K562 (cell line): ENCODE results near the gene ACTR1B. TPM values are rescaled to one million over a fixed set of nuclear protein-coding genes. Genes with fewer than 3 reads are reported as not detected.

Experiments
- ATAC-seq: fragments of 200-7000 bp; cut with Tn5 transposase; 3 replicates; pipeline ENCODE4 v1.9.1; 2020; ENCODE audit warnings: moderate library complexity
- BruUV-seq: library from RNA; stranded (reverse); fragments of 400-500 nt; replicated peaks from 2 replicates; lab custom pipeline; 2021; lab: Mats Ljungman, UMichigan
- CTCF ChIA-PET: fragments of 300-600 bp; formaldehyde crosslinking; extraction: SDS; loops from one replicate; lab custom pipeline; 2021; ENCODE audit warnings: low intra/inter-chr PET ratio; lab: Yijun Ruan, JAX
- POLR2A ChIA-PET: fragments of 300-600, 350-650 bp; sonication (Branson Sonifier 250); formaldehyde crosslinking; extraction: SDS; loops from one replicate; lab custom pipeline; 2021; ENCODE audit warnings: antibody characterized with exemption, inconsistent platforms; lab: Yijun Ruan, JAX
- DNase-seq, 4 experiments: peaks; one replicate each; pipeline versions ENCODE4 v3.0.0 to v3.0.0-alpha.2; 2011 to 2018; ENCODE audit warnings: low spot score in 3 of 4, mixed read lengths in 3 of 4; ENCODE audit errors: extremely low read depth in 1 of 4
- FAIRE-seq: peaks from 2 replicates; lab custom pipeline; 2011; peaks lifted over from hg19 to GRCh38; lab: Jason Lieb, UNC
- H2AFZ ChIP-seq: 2 replicates; pipeline ENCODE4 v1.6.0; 2011; ENCODE audit warnings: low read depth, low read length, control low read depth, inconsistent platforms
- H3K27ac ChIP-seq: fragments of 200-600 bp; 3 replicates; pipeline ENCODE4 v1.8.0; 2011; ENCODE audit warnings: low read depth, mild to moderate bottlenecking, control low read depth, inconsistent platforms, low read length, moderate library complexity, mixed read lengths; ENCODE audit errors: extremely low read depth
- H3K27me3 ChIP-seq, 2 experiments: fragments of 300-600 bp in 1 of 2; 2 replicates in 1 of 2; 3 replicates in 1 of 2; pipeline versions ENCODE4 v1.6.0 to v1.8.0; 2011; ENCODE audit warnings: inconsistent platforms in 2 of 2, low read length in 2 of 2, mild to moderate bottlenecking in 1 of 2, mixed read lengths in 1 of 2, moderate library complexity in 1 of 2; ENCODE audit not compliant: control insufficient read depth in 2 of 2, insufficient read depth in 2 of 2
- H3K36me3 ChIP-seq: fragments of 300-600 bp; 3 replicates; pipeline ENCODE4 v1.8.0; 2011; ENCODE audit warnings: mild to moderate bottlenecking, low read length, inconsistent platforms; ENCODE audit not compliant: control insufficient read depth, insufficient read depth
- H3K4me1 ChIP-seq, 2 experiments: fragments of 200-600 bp in 1 of 2; replicated peaks in 1 of 2; 2 replicates in 1 of 2; 3 replicates in 1 of 2; pipeline versions ENCODE4 v1.5.1 to v1.8.0; 2011; ENCODE audit warnings: inconsistent platforms in 2 of 2, low read length in 2 of 2, mild to moderate bottlenecking in 1 of 2, mixed read lengths in 1 of 2, moderate library complexity in 1 of 2; ENCODE audit not compliant: control insufficient read depth in 2 of 2, insufficient read depth in 2 of 2
- H3K4me2 ChIP-seq: 2 replicates; pipeline ENCODE4 v1.6.1; 2011; ENCODE audit warnings: low read length, control low read depth, inconsistent platforms, mixed read lengths; ENCODE audit not compliant: insufficient read depth
- H3K4me3 ChIP-seq: fragments of 200-600 bp; sonication (generic), shearing (Covaris generic); 2 replicates; pipeline ENCODE4 v1.5.1; 2016; ENCODE audit warnings: control low read depth, inconsistent platforms
- H3K79me2 ChIP-seq: fragments of 200-600 bp; 3 replicates; pipeline ENCODE4 v1.8.0; 2011; ENCODE audit warnings: low read length, inconsistent platforms; ENCODE audit not compliant: control insufficient read depth, insufficient read depth
- H3K9ac ChIP-seq, 2 experiments: 2 replicates each; pipeline versions ENCODE4 v1.6.0 to v1.6.1; 2011; ENCODE audit warnings: low read depth in 2 of 2, low read length in 2 of 2, control low read depth in 1 of 2, inconsistent platforms in 1 of 2, mild to moderate bottlenecking in 1 of 2, mixed read lengths in 1 of 2; ENCODE audit not compliant: insufficient read depth in 1 of 2
- H3K9me1 ChIP-seq: one replicate; pipeline ENCODE4 v1.6.0; 2011; ENCODE audit warnings: inconsistent platforms, mild to moderate bottlenecking, low read length, moderate library complexity; ENCODE audit not compliant: control insufficient read depth, insufficient read depth
- H3K9me3 ChIP-seq: replicated peaks from 2 replicates; pipeline ENCODE4 v1.5.1; 2011; ENCODE audit warnings: low read depth, low read length, inconsistent platforms; ENCODE audit not compliant: control insufficient read depth, insufficient read depth
- H4K20me1 ChIP-seq: replicated peaks from 2 replicates; pipeline ENCODE4 v1.6.1; 2011; ENCODE audit warnings: low read length, inconsistent platforms, mixed read lengths; ENCODE audit not compliant: control insufficient read depth, insufficient read depth
- ADNP ChIP-seq: fragments of 200-800 bp; sonication (Bioruptor generic); IDR thresholded peaks from 2 replicates; pipeline ENCODE4 v1.6.1; 2016; ENCODE audit warnings: missing genetic modification characterization, missing compliant biosample characterization
- BHLHE40 ChIP-seq: IDR thresholded peaks from 2 replicates; pipeline ENCODE4 v1.6.1; 2011; ENCODE audit warnings: low read length, improper control_type of control experiment
- BRD4 ChIP-seq: fragments of 200-600 bp; sonication (generic); IDR thresholded peaks from 2 replicates; pipeline ENCODE4 v1.6.1; 2017; ENCODE audit warnings: inconsistent platforms
- EP300 ChIP-seq: IDR thresholded peaks from 2 replicates; pipeline ENCODE4 v1.6.1; 2012; ENCODE audit warnings: low read length, improper control_type of control experiment
- EWSR1 ChIP-seq: fragments of 450-650 bp; IDR thresholded peaks from 2 replicates; pipeline ENCODE4 v1.6.1; 2018; ENCODE audit warnings: borderline replicate concordance, mild to moderate bottlenecking, low read depth, moderate library complexity; ENCODE audit not compliant: partially characterized antibody
- HSF4 ChIP-seq: fragments of 250-450 bp; sonication (Bioruptor Pico); IDR thresholded peaks from 2 replicates; pipeline ENCODE4 v2.1.2; 2022; ENCODE audit warnings: mild to moderate bottlenecking, moderate library complexity, borderline replicate concordance
- KLF1 ChIP-seq: fragments of 450-650 bp; IDR thresholded peaks from 2 replicates; pipeline ENCODE4 v1.6.1; 2016; ENCODE audit warnings: missing genetic modification characterization, missing compliant biosample characterization
- LCOR ChIP-seq: sonication (generic); formaldehyde crosslinking; IDR thresholded peaks from 2 replicates; pipeline ENCODE4 v1.8.0; 2022; ENCODE audit warnings: mild to moderate bottlenecking, missing genetic modification reagents
- MYNN ChIP-seq, 2 experiments: sonication (generic); formaldehyde crosslinking in 1 of 2; IDR thresholded peaks; 2 replicates each; pipeline versions ENCODE4 v1.5.0 to v1.6.1; 2016 to 2020; ENCODE audit warnings: antibody characterized with exemption in 1 of 2, missing genetic modification reagents in 1 of 2
- NCOR1 ChIP-seq: fragments of 450-650 bp; IDR thresholded peaks from 2 replicates; pipeline ENCODE4 v1.6.1; 2016; ENCODE audit warnings: mild to moderate bottlenecking, moderate library complexity
- NFRKB ChIP-seq: fragments of 450-650 bp; IDR thresholded peaks from 2 replicates; pipeline ENCODE4 v1.6.1; 2016; ENCODE audit warnings: low read depth
- SMARCC2 ChIP-seq: fragments of 450-650 bp; IDR thresholded peaks from 2 replicates; pipeline ENCODE4 v1.6.1; 2017; ENCODE audit warnings: antibody characterized with exemption, moderate library complexity, mild to moderate bottlenecking, low read depth
- SNRNP70 ChIP-seq: fragments of 200-400 bp; formaldehyde crosslinking; optimal IDR thresholded peaks from 2 replicates; pipeline ENCODE3; 2017; ENCODE audit warnings: low read depth, low read length
- TBP ChIP-seq: optimal IDR thresholded peaks from 2 replicates; pipeline ENCODE3; 2011; ENCODE audit warnings: low read depth, low read length, improper control_type of control experiment
- ZKSCAN8 ChIP-seq: fragments of 200-800 bp; sonication (Bioruptor generic); IDR thresholded peaks from 2 replicates; pipeline ENCODE4 v1.6.1; 2016; ENCODE audit warnings: missing genetic modification characterization, missing compliant biosample characterization
- ZNF146 ChIP-seq: IDR thresholded peaks from one replicate; pipeline ENCODE4 v1.6.1; 2018; ENCODE audit warnings: missing compliant biosample characterization; ENCODE audit not compliant: unreplicated experiment
- ZNF445 ChIP-seq: fragments of 250-450 bp; sonication (Bioruptor Pico); IDR thresholded peaks from 2 replicates; pipeline ENCODE4 v1.4.0; 2020; ENCODE audit warnings: low read depth, mild to moderate bottlenecking, moderate library complexity
- WGBS: fragments of 100-300 bp; shearing (Covaris generic); methylation state at CpG from one replicate; pipeline ENCODE4 v1.1.6; 2016; ENCODE audit warnings: low coverage, mixed read lengths; ENCODE audit not compliant: insufficient coverage; ENCODE audit errors: missing lambda C conversion rate; 5-methylcytosine and 5-hydroxymethylcytosine counted together
- in situ Hi-C: fragments of 300-500 bp; cut with MboI; formaldehyde crosslinking; loops from 4 replicates; pipeline ENCODE4 v1.15.0; 2018; ENCODE audit warnings: inconsistent platforms, mixed read lengths
- intact Hi-C: fragments of 100-400 bp; cut with micrococcal nuclease; formaldehyde crosslinking; loops from 2 replicates; pipeline ENCODE4 v1.14.2; 2022
- polyA plus RNA-seq, 8 experiments: library from polyadenylated mRNA; depleted of rRNA in 4 of 8; stranded (reverse) in 5 of 8; unstranded in 3 of 8; fragments of >200 nt; fragmentation: Nextera tagmentation in 2 of 8; fragmentation: Illumina TruSeq in 1 of 8; extraction: Ambion mirVana in 2 of 8; extraction: Trizol in 1 of 8; gene quantifications; 2 replicates each; pipeline versions ENCODE4 v1.2.1 to v1.2.3, GENCODE V29; 2011 to 2014; ENCODE audit warnings: inconsistent platforms in 1 of 8, missing spikeins in 1 of 8
- total RNA-seq, 7 experiments: library from RNA; depleted of rRNA in 6 of 7; stranded (reverse); fragments of >200 nt in 6 of 7; fragmentation: Illumina TruSeq in 2 of 7; extraction: Trizol in 2 of 7; gene quantifications; 2 replicates each; pipeline versions ENCODE4 v1.2.1 to v1.2.3, GENCODE V29; 2011 to 2021; ENCODE audit warnings: low replicate concordance in 1 of 7
- TF ChIP-seq, protein P1 (sequence below), 2 experiments: fragments of 450-650 bp; IDR thresholded peaks; 2 replicates each; pipeline ENCODE4 v1.6.1; 2016
- TF ChIP-seq, protein P2 (sequence below): fragments of 250-450 bp; sonication (Bioruptor Pico); IDR thresholded peaks from 2 replicates; pipeline ENCODE4 v1.8.0; 2021; ENCODE audit warnings: borderline replicate concordance, mild to moderate bottlenecking, moderate library complexity; ENCODE audit not compliant: poor library complexity, severe bottlenecking
- TF ChIP-seq, protein P3 (sequence below): sonication (generic); formaldehyde crosslinking; IDR thresholded peaks from 2 replicates; pipeline ENCODE4 v1.8.0; 2022; ENCODE audit warnings: missing genetic modification reagents, mild to moderate bottlenecking, borderline replicate concordance

Gene ACTR1B
- total and polyA plus RNA-seq, 9 of the 15 experiments (the other 6 are each of a cell fraction or from before 2014, with no cell fraction given) = 0.49 to 42.3 (median 22.5) TPM

DNA sequence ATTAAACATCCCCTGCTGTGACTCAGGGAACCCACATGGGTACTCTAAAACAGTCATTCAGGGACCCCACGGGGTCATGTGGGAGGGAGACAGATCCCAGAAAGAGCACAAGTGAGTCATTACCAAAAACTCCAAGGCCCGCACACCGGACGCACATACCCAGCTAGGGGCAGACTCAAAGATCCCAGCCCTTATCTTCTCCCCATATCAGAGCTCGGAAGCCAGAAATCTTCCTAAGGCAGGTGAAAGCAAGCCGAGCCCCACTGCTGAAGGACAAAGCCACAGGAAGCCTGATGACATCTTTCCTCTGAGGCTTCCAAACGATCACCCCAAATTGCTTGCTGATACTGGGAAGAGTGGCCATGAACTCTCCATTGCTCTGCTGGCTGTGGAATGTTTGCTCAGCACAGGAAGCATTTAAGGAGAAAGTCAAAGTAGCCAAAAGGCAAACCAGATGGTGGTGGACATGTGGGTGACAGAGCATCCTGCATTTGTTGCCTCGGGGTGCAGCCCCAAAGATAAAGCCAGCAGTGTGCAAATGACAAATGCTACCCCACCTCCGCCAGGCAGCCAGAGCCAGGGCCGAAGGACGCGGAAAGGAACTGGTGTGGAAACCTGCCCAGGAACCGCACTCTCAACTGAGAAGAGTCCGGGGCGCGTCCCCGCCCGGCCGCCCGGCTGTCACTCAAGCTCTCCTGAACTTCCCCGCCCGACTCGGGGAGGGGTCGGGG is 784 bp downstream of the ACTR1B start:
- BruUV-seq = no TSS peak
- ATAC-seq = peak; percentile 53
- Histone ChIP-seq H3K4me2 (peak overlapping the region; percentile 97), H3K79me2 (peaks cover 45% of the 10 kb centered on the region), H3K4me3 (peak overlapping the region; percentile 66), H3K27ac (peak overlapping the region; percentile 98), H3K9me3 (no peaks in the 10 kb centered on the region), H3K9ac (peak overlapping the region; percentile 86 to 98), H3K4me1 (peaks cover 21 to 47% of the 10 kb centered on the region in 2 experiments; a peak in 4 of 5 replicates), H3K27me3 (no peaks in the 10 kb centered on the region), H3K36me3 (peaks cover 39% of the 10 kb centered on the region; the same call in 2 of the 3 replicates), H4K20me1 (no peaks in the 10 kb centered on the region; the same call in 1 of the 2 replicates), H3K9me1 (peaks cover 3% of the 10 kb centered on the region), H2AFZ (peak overlapping the region; percentile 53)
- DNase-seq = peak; percentile 66 to 84 (median 70)
- 0% methylated on average over 24 of the region's 24 CpGs for WGBS
- POLR2A ChIA-PET = interaction anchor here (0.6 to 4.9 kb wide), 6 partner anchors 10 to 72 kb away, joined by 3 to 135 read pairs (median 6); partner anchors contain the start of gene COX5B
- FAIRE-seq = peak; percentile 89
- in situ Hi-C loops (no loop called here), intact Hi-C loops (no loop called here)
- CTCF ChIA-PET = interaction anchor here (0.7 to 2.4 kb wide), 3 partner anchors 34 to 73 kb away, joined by 3 to 15 read pairs (median 3); no protein-coding TSS in a partner anchor
- TF ChIP-seq NFRKB (peak; percentile 73; the same call in 1 of the 2 replicates), LCOR (CRISPR knock-in tag) (peak; percentile 77; the same call in 1 of the 2 replicates), SNRNP70 (no peak), BHLHE40 (no peak), TBP (no peak), ZNF146 (CRISPR knock-in tag) (no peak), SMARCC2 (no peak), BRD4 (0 out of 2 replicates have a peak, but pooled peaks have one; percentile 43), ZNF445 (CRISPR knock-in tag) (no peak), HSF4 (no peak), NCOR1 (no peak), MYNN (IDR thresholded peaks at IDR 0.05) (no peak; the same call in 1 of the 2 replicates), MYNN (CRISPR knock-in tag; IDR thresholded peaks at IDR 0.05) (no peak), ZKSCAN8 (CRISPR knock-in tag) (no peak), KLF1 (tag) (no peak), EP300 (no peak; the same call in 1 of the 2 replicates), EWSR1 (no peak), ADNP (tag) (no peak)
- TF ChIP-seq, protein P1, sequence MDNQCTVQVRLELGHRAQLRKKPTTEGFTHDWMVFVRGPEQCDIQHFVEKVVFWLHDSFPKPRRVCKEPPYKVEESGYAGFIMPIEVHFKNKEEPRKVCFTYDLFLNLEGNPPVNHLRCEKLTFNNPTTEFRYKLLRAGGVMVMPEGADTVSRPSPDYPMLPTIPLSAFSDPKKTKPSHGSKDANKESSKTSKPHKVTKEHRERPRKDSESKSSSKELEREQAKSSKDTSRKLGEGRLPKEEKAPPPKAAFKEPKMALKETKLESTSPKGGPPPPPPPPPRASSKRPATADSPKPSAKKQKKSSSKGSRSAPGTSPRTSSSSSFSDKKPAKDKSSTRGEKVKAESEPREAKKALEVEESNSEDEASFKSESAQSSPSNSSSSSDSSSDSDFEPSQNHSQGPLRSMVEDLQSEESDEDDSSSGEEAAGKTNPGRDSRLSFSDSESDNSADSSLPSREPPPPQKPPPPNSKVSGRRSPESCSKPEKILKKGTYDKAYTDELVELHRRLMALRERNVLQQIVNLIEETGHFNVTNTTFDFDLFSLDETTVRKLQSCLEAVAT (IDR thresholded peaks at IDR 0.05) = 0 out of 4 replicates have a peak, but pooled peaks of 1 of the 2 experiments have one; percentile 21
- TF ChIP-seq, protein P2, sequence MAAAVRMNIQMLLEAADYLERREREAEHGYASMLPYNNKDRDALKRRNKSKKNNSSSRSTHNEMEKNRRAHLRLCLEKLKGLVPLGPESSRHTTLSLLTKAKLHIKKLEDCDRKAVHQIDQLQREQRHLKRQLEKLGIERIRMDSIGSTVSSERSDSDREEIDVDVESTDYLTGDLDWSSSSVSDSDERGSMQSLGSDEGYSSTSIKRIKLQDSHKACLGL = no peak
- TF ChIP-seq, protein P3, sequence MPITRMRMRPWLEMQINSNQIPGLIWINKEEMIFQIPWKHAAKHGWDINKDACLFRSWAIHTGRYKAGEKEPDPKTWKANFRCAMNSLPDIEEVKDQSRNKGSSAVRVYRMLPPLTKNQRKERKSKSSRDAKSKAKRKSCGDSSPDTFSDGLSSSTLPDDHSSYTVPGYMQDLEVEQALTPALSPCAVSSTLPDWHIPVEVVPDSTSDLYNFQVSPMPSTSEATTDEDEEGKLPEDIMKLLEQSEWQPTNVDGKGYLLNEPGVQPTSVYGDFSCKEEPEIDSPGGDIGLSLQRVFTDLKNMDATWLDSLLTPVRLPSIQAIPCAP (CRISPR knock-in tag) = no peak
